HCT116 (cell line): Measurements from ENCODE around the gene FAM98C. TPM values are rescaled to one million over a fixed set of nuclear protein-coding genes. Genes with fewer than 3 reads are reported as not detected.

Experiments used
- ATAC-seq: fragments of 200-7000 bp; cut with Tn5 transposase; 2 replicates; pipeline ENCODE4 v1.9.1; 2020; ENCODE audit warnings: mild to moderate bottlenecking, moderate library complexity
- BruUV-seq: library from RNA; stranded (reverse); fragments of 400-500 nt; replicated peaks from 2 replicates; lab custom pipeline; 2021; lab: Mats Ljungman, UMichigan
- CTCF ChIA-PET: fragments of 300-600 bp; sonication (Branson Sonifier 250); formaldehyde crosslinking; loops from one replicate; lab custom pipeline; 2021; ENCODE audit warnings: antibody characterized with exemption; lab: Charles Lee
- POLR2A ChIA-PET: fragments of 300-600, 350-600 bp; sonication (Branson Sonifier 250); formaldehyde crosslinking; loops from one replicate; lab custom pipeline; 2021; ENCODE audit warnings: antibody characterized with exemption; lab: Charles Lee
- RAD21 ChIA-PET, 2 experiments: fragments of 300-600 bp; sonication (Branson Sonifier 250); formaldehyde crosslinking; loops; one replicate each; lab custom pipeline; 2023; ENCODE audit warnings: low total read pairs in 2 of 2; ENCODE audit not compliant: uncharacterized antibody in 2 of 2, unreplicated experiment in 2 of 2, low non-redundant PET in 1 of 2; lab: Charles Lee
- DNase-seq: peaks from one replicate; pipeline ENCODE4 v3.0.0-alpha.2; 2010; ENCODE audit warnings: low read depth, low spot score
- H2AFZ ChIP-seq: fragments of 200-600 bp; shearing (Covaris generic), sonication (generic); 2 replicates; pipeline ENCODE4 v1.6.1; 2017; ENCODE audit warnings: low read depth, mixed run types, mixed read lengths, antibody characterized with exemption, low read length; ENCODE audit not compliant: poor library complexity, severe bottlenecking
- H3K27ac ChIP-seq: 2 replicates; pipeline ENCODE4 v1.5.1; 2012; ENCODE audit warnings: low read depth, low read length
- H3K27me3 ChIP-seq: fragments of 200-600 bp; sonication (generic); 2 replicates; pipeline ENCODE4 v1.6.1; 2016; ENCODE audit warnings: mixed run types, low read length, mixed read lengths; ENCODE audit not compliant: insufficient read depth
- H3K36me3 ChIP-seq, 2 experiments: fragments of 200-500 bp in 1 of 2; fragments of 200-600 bp in 1 of 2; sonication (Bioruptor generic) in 1 of 2; sonication (generic) in 1 of 2; 2 replicates each; pipeline versions ENCODE4 v1.5.1 to v1.6.1; 2014 to 2016; ENCODE audit warnings: low read length in 2 of 2, inconsistent platforms in 1 of 2, mixed read lengths in 1 of 2, mixed run types in 1 of 2; ENCODE audit not compliant: insufficient read depth in 2 of 2, control insufficient read depth in 1 of 2
- H3K4me1 ChIP-seq, 2 experiments: fragments of 200-600 bp in 1 of 2; sonication (generic) in 1 of 2; 2 replicates each; pipeline versions ENCODE4 v1.5.1 to v1.6.1; 2012 to 2017; ENCODE audit warnings: low read length in 2 of 2, inconsistent platforms in 1 of 2, mild to moderate bottlenecking in 1 of 2, mixed read lengths in 1 of 2, mixed run types in 1 of 2, moderate library complexity in 1 of 2; ENCODE audit not compliant: insufficient read depth in 2 of 2, control insufficient read depth in 1 of 2
- H3K4me2 ChIP-seq: fragments of 200-600 bp; sonication (generic); 2 replicates; pipeline ENCODE4 v1.6.1; 2017; ENCODE audit warnings: mixed run types, low read length, mixed read lengths
- H3K4me3 ChIP-seq, 2 experiments: fragments of 200-600 bp in 1 of 2; sonication (generic) in 1 of 2; replicated peaks in 1 of 2; 2 replicates each; pipeline ENCODE4 v1.5.1; 2011 to 2016; ENCODE audit warnings: low read length in 2 of 2, control low read depth in 1 of 2, low read depth in 1 of 2, mild to moderate bottlenecking in 1 of 2, mixed read lengths in 1 of 2, mixed run types in 1 of 2
- H3K79me2 ChIP-seq: fragments of 200-600 bp; sonication (generic); 2 replicates; pipeline ENCODE4 v1.6.1; 2017; ENCODE audit warnings: mild to moderate bottlenecking, mixed run types, low read length, moderate library complexity, mixed read lengths; ENCODE audit not compliant: insufficient read depth
- H3K9ac ChIP-seq: fragments of 200-600 bp; sonication (generic); 2 replicates; pipeline ENCODE4 v1.6.1; 2016; ENCODE audit warnings: low read length, mixed read lengths
- H3K9me2 ChIP-seq: fragments of 200-600 bp; sonication (generic), shearing (Covaris generic); 2 replicates; pipeline ENCODE4 v1.6.1; 2017; ENCODE audit warnings: mixed run types, mild to moderate bottlenecking, moderate library complexity; ENCODE audit not compliant: insufficient read depth
- H3K9me3 ChIP-seq, 2 experiments: fragments of 200-500 bp in 1 of 2; fragments of 200-600 bp in 1 of 2; sonication (Bioruptor generic) in 1 of 2; sonication (generic) in 1 of 2; 2 replicates each; pipeline ENCODE4 v1.6.1; 2014 to 2017; ENCODE audit warnings: low read length in 2 of 2, mixed read lengths in 2 of 2, inconsistent platforms in 1 of 2, low read depth in 1 of 2, mild to moderate bottlenecking in 1 of 2, mixed run types in 1 of 2, moderate library complexity in 1 of 2; ENCODE audit not compliant: control insufficient read depth in 1 of 2, insufficient read depth in 1 of 2
- H4K20me1 ChIP-seq: fragments of 200-600 bp; sonication (generic), shearing (Covaris generic); 2 replicates; pipeline ENCODE4 v1.6.1; 2017; ENCODE audit warnings: mixed run types, mild to moderate bottlenecking, moderate library complexity; ENCODE audit not compliant: insufficient read depth
- CEBPB ChIP-seq: IDR thresholded peaks from 2 replicates; pipeline ENCODE4 v1.6.1; 2012; ENCODE audit warnings: low read depth
- EGR1 ChIP-seq: IDR thresholded peaks from 2 replicates; pipeline ENCODE4 v1.6.1; 2012; ENCODE audit warnings: low read depth
- ELF1 ChIP-seq: IDR thresholded peaks from 2 replicates; pipeline ENCODE4 v1.6.1; 2012; ENCODE audit warnings: low read depth, borderline replicate concordance
- EZH2 ChIP-seq: fragments of 200-600 bp; sonication (generic); IDR thresholded peaks from 2 replicates; pipeline ENCODE4 v1.6.1; 2017; ENCODE audit warnings: antibody characterized with exemption, mixed run types
- EZH2phosphoT487 ChIP-seq: fragments of 200-600 bp; IDR thresholded peaks from 2 replicates; pipeline ENCODE4 v1.6.1; 2018; ENCODE audit warnings: antibody characterized with exemption, borderline replicate concordance
- FOSL1 ChIP-seq: IDR thresholded peaks from 2 replicates; pipeline ENCODE4 v1.6.1; 2012; ENCODE audit warnings: low read depth
- JUND ChIP-seq: IDR thresholded peaks from 2 replicates; pipeline ENCODE4 v1.6.1; 2012
- POLR2AphosphoS5 ChIP-seq: IDR thresholded peaks from 2 replicates; pipeline ENCODE4 v1.6.1; 2011; ENCODE audit warnings: mild to moderate bottlenecking, low read depth, low read length, moderate library complexity
- RAD21 ChIP-seq: IDR thresholded peaks from 2 replicates; pipeline ENCODE4 v1.6.1; 2012; ENCODE audit warnings: low read depth, mild to moderate bottlenecking
- SP1 ChIP-seq: IDR thresholded peaks from 2 replicates; pipeline ENCODE4 v1.6.1; 2012; ENCODE audit warnings: low read depth
- SRF ChIP-seq: IDR thresholded peaks from 2 replicates; pipeline ENCODE4 v1.6.1; 2012; ENCODE audit warnings: low read depth
- YY1 ChIP-seq: IDR thresholded peaks from 2 replicates; pipeline ENCODE4 v1.6.1; 2011; ENCODE audit warnings: low read length, low read depth, moderate library complexity, mild to moderate bottlenecking; ENCODE audit not compliant: insufficient replicate concordance; ENCODE audit errors: extremely low read depth
- intact Hi-C: fragments of 100-400 bp; cut with micrococcal nuclease; formaldehyde crosslinking; loops from 2 replicates; pipeline ENCODE4 v1.10.0; 2022
- total RNA-seq: library from RNA; stranded (reverse); gene quantifications from one replicate; pipeline ENCODE4 v1.2.1, GENCODE V29; 2021; ENCODE audit not compliant: unreplicated experiment
- TF ChIP-seq, protein P1 (sequence below): IDR thresholded peaks from 2 replicates; pipeline ENCODE4 v1.6.1; 2012
- TF ChIP-seq, protein P2 (sequence below): IDR thresholded peaks from 2 replicates; pipeline ENCODE4 v1.6.1; 2011; ENCODE audit warnings: mild to moderate bottlenecking, low read length, moderate library complexity; ENCODE audit not compliant: insufficient replicate concordance; ENCODE audit errors: extremely low read depth
- TF ChIP-seq, protein P3 (sequence below), 3 experiments: fragments of 200-600 bp in 1 of 3; sonication (generic) in 1 of 3; IDR thresholded peaks in 2 of 3; conservative IDR thresholded peaks in 1 of 3; 2 replicates each; pipeline ENCODE4 v1.5.1; 2012 to 2017; ENCODE audit warnings: low read depth in 2 of 3, low read length in 2 of 3, antibody characterized with exemption in 1 of 3, borderline replicate concordance in 1 of 3, control low read depth in 1 of 3, mild to moderate bottlenecking in 1 of 3, mixed read lengths in 1 of 3, mixed run types in 1 of 3, moderate library complexity in 1 of 3; ENCODE audit not compliant: insufficient read depth in 1 of 3

Gene FAM98C
- total RNA-seq, 1 experiment from 2014 or later = 33.8 TPM

DNA sequence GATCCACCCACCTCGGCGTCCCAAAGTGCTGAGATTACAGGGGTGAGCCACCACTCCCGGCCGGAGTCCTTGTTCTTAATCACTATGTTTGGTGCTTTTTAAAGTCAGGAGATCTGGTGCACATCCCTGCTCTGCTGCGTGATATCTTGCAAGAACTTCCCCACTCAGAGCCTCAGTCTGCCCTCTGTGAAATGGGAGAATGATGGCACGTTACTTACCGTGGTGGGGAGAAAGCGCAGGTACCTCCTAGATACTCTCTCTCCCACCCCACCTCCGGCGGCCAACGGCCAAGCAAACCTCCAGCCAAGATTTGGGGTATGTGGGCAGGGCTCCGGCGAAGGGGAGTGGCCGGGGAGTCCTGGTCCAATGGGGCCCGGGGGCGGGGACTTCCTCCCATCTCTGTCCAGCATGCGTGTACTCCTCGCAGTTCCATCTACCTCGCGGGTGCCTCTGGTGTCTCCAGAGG, 30.4 kb downstream of the FAM98C start, which contains the start of gene RYR1:
RYR1 (plus strand) TSS at position 424 of the 466 bp plus-strand sequence. CDS start 139 bp downstream, outside the sequence.
- Histone ChIP-seq H3K4me3 (peak within 1 kb of the TSS; percentile 34 to 35; a peak in 3 of 4 replicates), H3K27me3 (no peaks in the 10 kb centered on the region), H3K4me2 (peak within 1 kb of the TSS; percentile 71), H2AFZ (peak within 1 kb of the TSS; percentile 89), H3K9me3 (no peaks in the 10 kb centered on the region), H3K79me2 (no peaks in the 10 kb centered on the region), H3K36me3 (no peaks in the 10 kb centered on the region), H3K9ac (no peak within 1 kb of the TSS), H4K20me1 (no peaks in the 10 kb centered on the region), H3K9me2 (no peaks in the 10 kb centered on the region), H3K4me1 (peaks cover 0 to 15% of the 10 kb centered on the region in 2 experiments; a peak in 2 of 4 replicates), H3K27ac (no peak within 1 kb of the TSS)
- ATAC-seq (peak; percentile 100), DNase-seq (peak; percentile 37)
- BruUV-seq = no TSS peak
- intact Hi-C loops = no loop called here
- ChIA-PET RAD21 (no interaction called here), CTCF (no interaction called here), POLR2A (no interaction called here)
- TF ChIP-seq SRF = no peak

DNA sequence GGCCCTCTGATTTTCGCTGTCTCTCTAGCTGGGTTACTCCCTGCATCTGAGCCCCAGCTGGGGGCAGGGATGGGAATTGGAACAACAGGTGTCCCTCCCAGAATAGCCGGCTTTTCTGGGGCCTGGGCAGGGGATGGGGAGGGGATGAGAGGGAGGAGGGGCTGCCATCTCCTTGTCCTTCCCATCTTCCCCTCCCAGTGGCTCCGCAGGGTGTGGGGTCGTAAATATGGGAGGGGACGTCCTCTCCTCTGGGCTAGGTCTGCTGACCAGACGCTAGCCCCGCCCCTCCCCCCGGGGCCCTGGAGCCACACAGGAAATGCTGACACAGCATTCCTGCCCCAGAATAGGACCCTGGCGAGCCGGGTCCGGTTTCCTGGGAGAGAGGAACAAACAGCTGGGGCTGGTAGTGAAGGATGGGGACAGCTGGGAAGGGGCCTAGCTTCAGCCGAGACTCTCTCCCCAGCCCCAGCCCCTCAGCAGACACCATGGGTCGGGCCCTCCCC, 31.7 kb downstream of the FAM98C start:
- Histone ChIP-seq H3K9me3 (no peaks in the 10 kb centered on the region), H3K9ac (no peak overlapping the region), H3K9me2 (no peaks in the 10 kb centered on the region), H3K27me3 (no peaks in the 10 kb centered on the region), H4K20me1 (no peaks in the 10 kb centered on the region), H2AFZ (no peak overlapping the region), H3K79me2 (no peaks in the 10 kb centered on the region), H3K4me2 (no peak overlapping the region), H3K4me3 (no peak overlapping the region), H3K27ac (no peak overlapping the region), H3K4me1 (peaks cover 0 to 15% of the 10 kb centered on the region in 2 experiments; a peak in 2 of 4 replicates), H3K36me3 (no peaks in the 10 kb centered on the region)
- no peak for ATAC-seq
- CTCF ChIA-PET = no interaction called here
- DNase-seq = no peak
- POLR2A ChIA-PET = no interaction called here
- intact Hi-C loops = no loop called here
- RAD21 ChIA-PET = interaction anchor here in 1 of 2 experiments (0.6 to 1.3 kb wide), 2 partner anchors 32 to 771 kb away, joined by 4 to 5 read pairs; partner anchors contain the start of gene FAM98C
- no TSS peak for BruUV-seq
- no peak for TF ChIP-seq YY1
- TF ChIP-seq EZH2 = no peak
- TF ChIP-seq CEBPB = no peak
- TF ChIP-seq, protein P1, sequence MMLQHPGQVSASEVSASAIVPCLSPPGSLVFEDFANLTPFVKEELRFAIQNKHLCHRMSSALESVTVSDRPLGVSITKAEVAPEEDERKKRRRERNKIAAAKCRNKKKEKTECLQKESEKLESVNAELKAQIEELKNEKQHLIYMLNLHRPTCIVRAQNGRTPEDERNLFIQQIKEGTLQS = no peak
- TF ChIP-seq RAD21 = no peak
- TF ChIP-seq FOSL1 = no peak
- TF ChIP-seq, protein P2, sequence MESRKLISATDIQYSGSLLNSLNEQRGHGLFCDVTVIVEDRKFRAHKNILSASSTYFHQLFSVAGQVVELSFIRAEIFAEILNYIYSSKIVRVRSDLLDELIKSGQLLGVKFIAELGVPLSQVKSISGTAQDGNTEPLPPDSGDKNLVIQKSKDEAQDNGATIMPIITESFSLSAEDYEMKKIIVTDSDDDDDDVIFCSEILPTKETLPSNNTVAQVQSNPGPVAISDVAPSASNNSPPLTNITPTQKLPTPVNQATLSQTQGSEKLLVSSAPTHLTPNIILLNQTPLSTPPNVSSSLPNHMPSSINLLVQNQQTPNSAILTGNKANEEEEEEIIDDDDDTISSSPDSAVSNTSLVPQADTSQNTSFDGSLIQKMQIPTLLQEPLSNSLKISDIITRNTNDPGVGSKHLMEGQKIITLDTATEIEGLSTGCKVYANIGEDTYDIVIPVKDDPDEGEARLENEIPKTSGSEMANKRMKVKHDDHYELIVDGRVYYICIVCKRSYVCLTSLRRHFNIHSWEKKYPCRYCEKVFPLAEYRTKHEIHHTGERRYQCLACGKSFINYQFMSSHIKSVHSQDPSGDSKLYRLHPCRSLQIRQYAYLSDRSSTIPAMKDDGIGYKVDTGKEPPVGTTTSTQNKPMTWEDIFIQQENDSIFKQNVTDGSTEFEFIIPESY = no peak
- no peak for TF ChIP-seq EGR1
- TF ChIP-seq, protein P3, sequence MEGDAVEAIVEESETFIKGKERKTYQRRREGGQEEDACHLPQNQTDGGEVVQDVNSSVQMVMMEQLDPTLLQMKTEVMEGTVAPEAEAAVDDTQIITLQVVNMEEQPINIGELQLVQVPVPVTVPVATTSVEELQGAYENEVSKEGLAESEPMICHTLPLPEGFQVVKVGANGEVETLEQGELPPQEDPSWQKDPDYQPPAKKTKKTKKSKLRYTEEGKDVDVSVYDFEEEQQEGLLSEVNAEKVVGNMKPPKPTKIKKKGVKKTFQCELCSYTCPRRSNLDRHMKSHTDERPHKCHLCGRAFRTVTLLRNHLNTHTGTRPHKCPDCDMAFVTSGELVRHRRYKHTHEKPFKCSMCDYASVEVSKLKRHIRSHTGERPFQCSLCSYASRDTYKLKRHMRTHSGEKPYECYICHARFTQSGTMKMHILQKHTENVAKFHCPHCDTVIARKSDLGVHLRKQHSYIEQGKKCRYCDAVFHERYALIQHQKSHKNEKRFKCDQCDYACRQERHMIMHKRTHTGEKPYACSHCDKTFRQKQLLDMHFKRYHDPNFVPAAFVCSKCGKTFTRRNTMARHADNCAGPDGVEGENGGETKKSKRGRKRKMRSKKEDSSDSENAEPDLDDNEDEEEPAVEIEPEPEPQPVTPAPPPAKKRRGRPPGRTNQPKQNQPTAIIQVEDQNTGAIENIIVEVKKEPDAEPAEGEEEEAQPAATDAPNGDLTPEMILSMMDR (IDR thresholded peaks at IDR 0.05 in 2 of 3, conservative IDR thresholded peaks at IDR 0.05 in 1 of 3; ENCODE audit: borderline replicate concordance in 1 of 3, insufficient read depth in 1 of 3, low read depth in 2 of 3, low read length in 2 of 3) = no peak
- no peak for TF ChIP-seq SP1
- no peak for TF ChIP-seq ELF1
- TF ChIP-seq POLR2AphosphoS5 = no peak
- no peak for TF ChIP-seq EZH2phosphoT487
- TF ChIP-seq JUND = no peak
